GM23338 (cell line): ENCODE results near the gene ORAI1. TPM values are rescaled to one million over a fixed set of nuclear protein-coding genes. Genes with fewer than 3 reads are reported as not detected.
A peak's percentile ranks its signal among the peaks of the same experiment; 100 is the strongest.

Source experiments
- ATAC-seq: fragments of 200-7000 bp; cut with Tn5 transposase; 3 replicates; pipeline ENCODE4 v1.9.1; 2020
- DNase-seq: peaks from one replicate; pipeline ENCODE4 v3.0.0-alpha.2; 2015; ENCODE audit warnings: low spot score
- H2AFZ ChIP-seq: fragments of 200-600 bp; sonication (generic); 2 replicates; pipeline ENCODE4 v1.8.0; 2016; ENCODE audit warnings: antibody characterized with exemption, mild to moderate bottlenecking, moderate library complexity
- H3F3A ChIP-seq: fragments of 200-600 bp; sonication (generic); replicated peaks from 2 replicates; pipeline ENCODE4 v1.8.0; 2017; ENCODE audit warnings: antibody characterized with exemption, mixed run types, low read depth
- H3K27ac ChIP-seq: fragments of 200-600 bp; sonication (generic); 2 replicates; pipeline ENCODE4 v1.6.1; 2016; ENCODE audit warnings: low read depth
- H3K27me3 ChIP-seq: fragments of 200-600 bp; sonication (generic); 2 replicates; pipeline ENCODE4 v1.8.0; 2016; ENCODE audit warnings: mild to moderate bottlenecking, mixed run types, moderate library complexity; ENCODE audit not compliant: insufficient read depth
- H3K36me3 ChIP-seq: fragments of 200-600 bp; sonication (generic); 2 replicates; pipeline ENCODE4 v1.8.0; 2016; ENCODE audit warnings: mild to moderate bottlenecking; ENCODE audit not compliant: insufficient read depth
- H3K4me1 ChIP-seq: fragments of 200-600 bp; sonication (generic); 2 replicates; pipeline ENCODE4 v1.8.0; 2016; ENCODE audit warnings: mild to moderate bottlenecking, moderate library complexity; ENCODE audit not compliant: insufficient read depth
- H3K4me2 ChIP-seq: fragments of 200-600 bp; sonication (generic); 2 replicates; pipeline ENCODE4 v1.7.1; 2017; ENCODE audit warnings: mixed run types
- H3K4me3 ChIP-seq: fragments of 200-600 bp; sonication (generic); 2 replicates; pipeline ENCODE4 v1.6.1; 2016; ENCODE audit warnings: mixed run types
- H3K79me2 ChIP-seq: fragments of 200-600 bp; sonication (generic); replicated peaks from 2 replicates; pipeline ENCODE4 v1.8.0; 2017; ENCODE audit warnings: mild to moderate bottlenecking; ENCODE audit not compliant: insufficient read depth
- H3K9me2 ChIP-seq: fragments of 200-600 bp; sonication (generic); 2 replicates; pipeline ENCODE4 v1.8.0; 2017; ENCODE audit not compliant: insufficient read depth
- H4K20me1 ChIP-seq: fragments of 200-600 bp; sonication (generic); replicated peaks from 2 replicates; pipeline ENCODE4 v1.8.0; 2017; ENCODE audit warnings: mild to moderate bottlenecking; ENCODE audit not compliant: insufficient read depth
- H3K27ac Mint-ChIP-seq: 2 replicates; pipeline ENCODE4 v1.8.0; 2020; ENCODE audit warnings: inconsistent platforms, mild to moderate bottlenecking, moderate library complexity, mixed read lengths
- H3K27me3 Mint-ChIP-seq: 3 replicates; pipeline ENCODE4 v1.8.0; 2022; ENCODE audit warnings: low read depth, mild to moderate bottlenecking, moderate library complexity, mixed read lengths, inconsistent platforms; ENCODE audit not compliant: insufficient read depth, poor library complexity
- H3K36me3 Mint-ChIP-seq: 3 replicates; pipeline ENCODE4 v1.8.0; 2021; ENCODE audit warnings: low read depth, mild to moderate bottlenecking, inconsistent platforms, moderate library complexity, mixed read lengths
- H3K4me1 Mint-ChIP-seq: 3 replicates; pipeline ENCODE4 v1.8.0; 2020; ENCODE audit warnings: mild to moderate bottlenecking, inconsistent platforms, mixed read lengths
- H3K4me3 Mint-ChIP-seq: 3 replicates; pipeline ENCODE4 v1.8.0; 2021; ENCODE audit warnings: moderate library complexity, mild to moderate bottlenecking, inconsistent platforms, mixed read lengths
- H3K9me3 Mint-ChIP-seq: 3 replicates; pipeline ENCODE4 v1.8.0; 2020; ENCODE audit warnings: moderate library complexity, mild to moderate bottlenecking, inconsistent platforms, mixed read lengths
- NANOG ChIP-seq: IDR thresholded peaks from 2 replicates; pipeline ENCODE4 v1.6.1; 2016; ENCODE audit warnings: antibody characterized with exemption, borderline replicate concordance
- POLR2AphosphoS5 ChIP-seq: IDR thresholded peaks from 2 replicates; pipeline ENCODE4 v1.6.1; 2016; ENCODE audit warnings: antibody characterized with exemption, low read depth
- polyA plus RNA-seq: library from polyadenylated mRNA; unstranded; fragments of >200 nt; fragmentation: Nextera tagmentation; extraction: Ambion mirVana; gene quantifications from 2 replicates; pipeline ENCODE4 v1.2.1, GENCODE V29; 2016
- total RNA-seq: library from RNA; depleted of rRNA; stranded (reverse); fragments of >200 nt; shearing (Covaris generic); gene quantifications from 2 replicates; pipeline ENCODE4 v1.2.3, GENCODE V29; 2014
- TF ChIP-seq, protein P1 (sequence below): fragments of 250-450 bp; sonication (Bioruptor Pico); IDR thresholded peaks from 2 replicates; pipeline ENCODE4 v1.5.0; 2020; ENCODE audit warnings: mild to moderate bottlenecking, moderate library complexity

ORAI1 gene
- total and polyA plus RNA-seq, 2 experiments from 2014 or later = 23.7 to 32.0 TPM

DNA sequence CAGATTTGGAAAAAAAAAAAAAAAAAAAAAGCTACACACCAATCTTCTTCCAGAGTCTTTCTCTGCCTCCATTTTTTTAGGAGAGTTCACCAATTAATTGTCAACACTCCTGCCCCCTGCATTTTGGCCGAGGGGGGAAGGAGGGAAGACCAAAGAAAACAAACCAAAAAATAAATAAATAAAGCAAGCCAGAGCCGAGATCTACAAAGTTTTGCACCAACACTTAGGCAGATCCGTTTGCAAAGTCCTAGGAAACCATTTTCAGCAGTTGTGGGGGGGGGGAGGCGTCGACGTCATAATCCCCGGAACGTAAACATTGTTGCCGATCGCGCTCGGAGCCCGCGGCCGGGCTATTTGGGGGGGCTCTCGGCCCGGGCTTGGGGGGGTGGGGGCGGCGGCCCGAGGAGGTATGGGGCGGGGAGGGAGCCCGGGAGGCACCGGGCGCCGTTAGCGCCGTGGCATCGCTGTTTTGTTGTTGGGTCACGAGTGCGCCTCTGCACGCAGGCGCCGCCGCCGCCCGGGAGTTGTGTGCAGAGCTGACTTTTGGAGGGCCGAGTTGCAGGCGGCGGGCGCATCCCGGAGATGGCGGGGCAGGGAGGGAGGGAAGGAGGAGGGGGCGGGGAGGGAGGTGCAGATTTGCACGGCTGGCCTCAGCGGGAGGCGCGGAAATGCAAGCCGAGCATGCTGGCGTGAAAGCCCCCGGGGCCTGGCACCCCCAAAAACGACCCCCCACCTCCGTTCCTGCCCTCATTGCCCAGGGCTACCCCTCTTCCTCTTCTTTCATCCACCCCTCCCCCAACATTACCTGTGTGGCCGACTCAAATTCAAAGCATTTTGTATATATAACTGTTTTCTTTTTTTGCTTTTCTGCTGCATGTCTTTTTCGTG lies 46.1 kb upstream of the ORAI1 start (continued):
- TF ChIP-seq, protein P1, sequence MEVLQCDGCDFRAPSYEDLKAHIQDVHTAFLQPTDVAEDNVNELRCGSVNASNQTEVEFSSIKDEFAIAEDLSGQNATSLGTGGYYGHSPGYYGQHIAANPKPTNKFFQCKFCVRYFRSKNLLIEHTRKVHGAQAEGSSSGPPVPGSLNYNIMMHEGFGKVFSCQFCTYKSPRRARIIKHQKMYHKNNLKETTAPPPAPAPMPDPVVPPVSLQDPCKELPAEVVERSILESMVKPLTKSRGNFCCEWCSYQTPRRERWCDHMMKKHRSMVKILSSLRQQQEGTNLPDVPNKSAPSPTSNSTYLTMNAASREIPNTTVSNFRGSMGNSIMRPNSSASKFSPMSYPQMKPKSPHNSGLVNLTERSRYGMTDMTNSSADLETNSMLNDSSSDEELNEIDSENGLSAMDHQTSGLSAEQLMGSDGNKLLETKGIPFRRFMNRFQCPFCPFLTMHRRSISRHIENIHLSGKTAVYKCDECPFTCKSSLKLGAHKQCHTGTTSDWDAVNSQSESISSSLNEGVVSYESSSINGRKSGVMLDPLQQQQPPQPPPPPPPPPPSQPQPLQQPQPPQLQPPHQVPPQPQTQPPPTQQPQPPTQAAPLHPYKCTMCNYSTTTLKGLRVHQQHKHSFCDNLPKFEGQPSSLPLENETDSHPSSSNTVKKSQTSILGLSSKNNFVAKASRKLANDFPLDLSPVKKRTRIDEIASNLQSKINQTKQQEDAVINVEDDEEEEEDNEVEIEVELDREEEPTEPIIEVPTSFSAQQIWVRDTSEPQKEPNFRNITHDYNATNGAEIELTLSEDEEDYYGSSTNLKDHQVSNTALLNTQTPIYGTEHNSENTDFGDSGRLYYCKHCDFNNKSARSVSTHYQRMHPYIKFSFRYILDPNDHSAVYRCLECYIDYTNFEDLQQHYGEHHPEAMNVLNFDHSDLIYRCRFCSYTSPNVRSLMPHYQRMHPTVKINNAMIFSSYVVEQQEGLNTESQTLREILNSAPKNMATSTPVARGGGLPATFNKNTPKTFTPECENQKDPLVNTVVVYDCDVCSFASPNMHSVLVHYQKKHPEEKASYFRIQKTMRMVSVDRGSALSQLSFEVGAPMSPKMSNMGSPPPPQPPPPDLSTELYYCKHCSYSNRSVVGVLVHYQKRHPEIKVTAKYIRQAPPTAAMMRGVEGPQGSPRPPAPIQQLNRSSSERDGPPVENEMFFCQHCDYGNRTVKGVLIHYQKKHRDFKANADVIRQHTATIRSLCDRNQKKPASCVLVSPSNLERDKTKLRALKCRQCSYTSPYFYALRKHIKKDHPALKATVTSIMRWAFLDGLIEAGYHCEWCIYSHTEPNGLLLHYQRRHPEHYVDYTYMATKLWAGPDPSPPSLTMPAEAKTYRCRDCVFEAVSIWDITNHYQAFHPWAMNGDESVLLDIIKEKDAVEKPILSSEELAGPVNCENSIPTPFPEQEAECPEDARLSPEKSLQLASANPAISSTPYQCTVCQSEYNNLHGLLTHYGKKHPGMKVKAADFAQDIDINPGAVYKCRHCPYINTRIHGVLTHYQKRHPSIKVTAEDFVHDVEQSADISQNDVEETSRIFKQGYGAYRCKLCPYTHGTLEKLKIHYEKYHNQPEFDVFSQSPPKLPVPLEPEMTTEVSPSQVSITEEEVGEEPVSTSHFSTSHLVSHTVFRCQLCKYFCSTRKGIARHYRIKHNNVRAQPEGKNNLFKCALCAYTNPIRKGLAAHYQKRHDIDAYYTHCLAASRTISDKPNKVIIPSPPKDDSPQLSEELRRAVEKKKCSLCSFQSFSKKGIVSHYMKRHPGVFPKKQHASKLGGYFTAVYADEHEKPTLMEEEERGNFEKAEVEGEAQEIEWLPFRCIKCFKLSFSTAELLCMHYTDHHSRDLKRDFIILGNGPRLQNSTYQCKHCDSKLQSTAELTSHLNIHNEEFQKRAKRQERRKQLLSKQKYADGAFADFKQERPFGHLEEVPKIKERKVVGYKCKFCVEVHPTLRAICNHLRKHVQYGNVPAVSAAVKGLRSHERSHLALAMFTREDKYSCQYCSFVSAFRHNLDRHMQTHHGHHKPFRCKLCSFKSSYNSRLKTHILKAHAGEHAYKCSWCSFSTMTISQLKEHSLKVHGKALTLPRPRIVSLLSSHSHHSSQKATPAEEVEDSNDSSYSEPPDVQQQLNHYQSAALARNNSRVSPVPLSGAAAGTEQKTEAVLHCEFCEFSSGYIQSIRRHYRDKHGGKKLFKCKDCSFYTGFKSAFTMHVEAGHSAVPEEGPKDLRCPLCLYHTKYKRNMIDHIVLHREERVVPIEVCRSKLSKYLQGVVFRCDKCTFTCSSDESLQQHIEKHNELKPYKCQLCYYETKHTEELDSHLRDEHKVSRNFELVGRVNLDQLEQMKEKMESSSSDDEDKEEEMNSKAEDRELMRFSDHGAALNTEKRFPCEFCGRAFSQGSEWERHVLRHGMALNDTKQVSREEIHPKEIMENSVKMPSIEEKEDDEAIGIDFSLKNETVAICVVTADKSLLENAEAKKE (CRISPR knock-in tag) = no peak

DNA sequence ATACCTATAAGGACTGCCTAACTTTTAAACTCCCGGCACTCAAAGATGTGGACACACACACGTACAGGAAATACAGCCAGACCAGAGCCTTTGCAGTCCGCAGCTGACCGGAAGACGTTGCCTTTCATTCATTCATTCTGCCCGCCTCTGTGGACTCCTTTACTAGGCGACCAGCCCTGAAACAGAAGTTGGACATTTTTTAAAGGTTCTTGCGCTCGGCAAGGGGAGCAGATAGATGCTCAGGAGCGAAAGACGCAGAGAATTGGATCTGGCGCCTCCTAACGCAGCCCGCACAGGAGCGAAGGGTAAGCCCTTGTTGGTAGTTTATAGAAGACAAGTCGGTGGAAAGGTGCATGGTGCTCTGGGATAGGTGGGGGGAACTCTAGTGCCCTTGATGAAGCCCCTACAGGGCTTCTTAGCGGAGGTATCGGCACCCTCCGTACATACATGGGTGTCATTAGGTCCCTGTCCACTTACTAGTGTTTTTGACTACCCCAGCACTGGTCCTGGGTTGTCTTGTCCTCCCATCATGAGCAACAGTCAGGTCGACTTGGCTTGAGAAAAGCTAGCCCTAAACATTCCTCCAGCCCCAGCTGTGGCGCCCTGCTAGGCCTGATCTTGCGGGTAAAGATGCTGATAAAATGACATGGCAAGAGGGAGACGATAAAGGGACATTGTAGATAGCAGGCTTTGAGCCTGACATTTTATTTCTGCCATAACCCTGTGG lies 45.2 kb upstream of the ORAI1 start, which contains the start of gene KDM2B:
Gene KDM2B (minus strand): TSS at position 65 of the 727 bp plus-strand sequence. CDS start 112 bp downstream, outside the sequence.
- H4K20me1 ChIP-seq = 0 out of 2 replicates have a peak, but pooled peaks cover under 1% of the 10 kb centered on the region
- no peaks in the 10 kb centered on the region for H3K36me3 ChIP-seq
- H3K9me3 Mint-ChIP-seq = no peaks in the 10 kb centered on the region
- no peaks in the 10 kb centered on the region for H3K9me2 ChIP-seq
- H3K4me1 Mint-ChIP-seq = peaks cover 33% of the 10 kb centered on the region
- H3K4me3 ChIP-seq = peak within 1 kb of the TSS; percentile 90
- H3K4me3 Mint-ChIP-seq = peak within 1 kb of the TSS; percentile 90
- H3K4me1 ChIP-seq = peaks cover 17% of the 10 kb centered on the region
- H3K27me3 Mint-ChIP-seq = peaks cover 8% of the 10 kb centered on the region
- H3K27ac Mint-ChIP-seq = peak within 1 kb of the TSS; percentile 99
- ATAC-seq (peak; percentile 0; the same call in 2 of the 3 replicates), DNase-seq (peak; percentile 73)
- no peak within 1 kb of the TSS for H2AFZ ChIP-seq
- H3K27me3 ChIP-seq = no peaks in the 10 kb centered on the region
- TF ChIP-seq NANOG (no peak), POLR2AphosphoS5 (0 out of 2 replicates have a peak, but pooled peaks have one; percentile 4)
- H3K79me2 ChIP-seq = peaks cover 70% of the 10 kb centered on the region
- H3K27ac ChIP-seq = peak within 1 kb of the TSS; percentile 100
- peaks cover 18% of the 10 kb centered on the region for H3K36me3 Mint-ChIP-seq
- H3F3A ChIP-seq = peaks cover 35% of the 10 kb centered on the region
- H3K4me2 ChIP-seq = peak within 1 kb of the TSS; percentile 97
